Naive B cell (primary cell): ENCODE results near the gene MTRF1. TPM values are rescaled to one million over a fixed set of nuclear protein-coding genes. Genes with fewer than 3 reads are reported as not detected.
A peak's percentile ranks its signal among the peaks of the same experiment; 100 is the strongest.
"Not testable (repeated sequence)": the region's sequence is repeated elsewhere in the genome, so short reads cannot be mapped to it uniquely, and the experiment has no call there.

Source experiments
- ATAC-seq, 2 donors: fragments of 150-1000 bp; cut with Tn5 transposase; 2 replicates each; pipeline ENCODE4 v1.10.0; 2021; ENCODE audit warnings: low read depth in 2 of 2, mild to moderate bottlenecking in 2 of 2, moderate library complexity in 2 of 2
- DNase-seq: peaks from one replicate; pipeline ENCODE4 v3.0.0; 2022
- H3K27ac Mint-ChIP-seq, 6 donors: one replicate each; pipeline ENCODE4 v1.8.0; 2020 to 2022; ENCODE audit warnings: mild to moderate bottlenecking in 6 of 6, mixed read lengths in 6 of 6, moderate library complexity in 5 of 6, inconsistent platforms in 2 of 6
- H3K27me3 Mint-ChIP-seq, 3 donors: one replicate each; pipeline ENCODE4 v1.8.0; 2021 to 2022; ENCODE audit warnings: mixed read lengths in 3 of 3, mild to moderate bottlenecking in 1 of 3
- H3K36me3 Mint-ChIP-seq, 2 donors: one replicate each; pipeline ENCODE4 v1.8.0; 2020 to 2022; ENCODE audit warnings: mixed read lengths in 2 of 2, inconsistent platforms in 1 of 2, mild to moderate bottlenecking in 1 of 2
- H3K4me1 Mint-ChIP-seq, 3 donors: one replicate each; pipeline ENCODE4 v1.8.0; 2020 to 2022; ENCODE audit warnings: mixed read lengths in 3 of 3, inconsistent platforms in 1 of 3, mild to moderate bottlenecking in 1 of 3, moderate library complexity in 1 of 3
- H3K4me3 Mint-ChIP-seq, 8 donors: one replicate each; pipeline ENCODE4 v1.8.0; 2020 to 2022; ENCODE audit warnings: mild to moderate bottlenecking in 8 of 8, mixed read lengths in 8 of 8, moderate library complexity in 8 of 8, inconsistent platforms in 2 of 8
- H3K9me3 Mint-ChIP-seq, 7 donors: one replicate each; pipeline ENCODE4 v1.8.0; 2020 to 2022; ENCODE audit warnings: mixed read lengths in 7 of 7, mild to moderate bottlenecking in 5 of 7, inconsistent platforms in 2 of 7, moderate library complexity in 1 of 7
- polyA plus RNA-seq, 6 donors: library from polyadenylated mRNA; unstranded; fragments of 300-500 nt; fragmentation: Illumina TruSeq; gene quantifications; one replicate each; pipeline ENCODE4 v1.2.3, GENCODE V29; 2021; ENCODE audit warnings: low read depth in 6 of 6

MTRF1 gene
- polyA plus RNA-seq, 6 donors from 2014 or later = 3.4 to 20.9 (median 11.1) TPM

DNA sequence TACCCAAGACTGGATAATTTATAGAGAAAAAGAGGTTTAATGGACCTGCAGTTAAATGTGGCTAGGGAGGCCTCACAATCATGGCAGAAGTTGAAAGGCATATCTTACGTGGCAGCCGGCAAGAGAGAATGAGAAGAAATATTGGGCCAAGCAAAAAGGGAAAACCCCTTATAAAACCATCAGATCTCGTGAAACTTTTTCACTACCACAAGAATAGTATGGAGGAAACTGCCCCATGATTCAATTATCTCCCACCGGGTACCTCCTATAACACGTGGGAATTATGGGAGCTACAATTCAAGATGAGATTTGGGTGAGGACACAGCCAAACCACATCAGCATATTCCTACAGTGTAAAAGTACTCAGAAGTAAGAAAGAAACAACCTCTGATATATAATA is 64.3 kb downstream of the MTRF1 start:
- peak overlapping the region; percentile 98 for H3K27ac Mint-ChIP-seq
- peaks cover 37 to 44% (median 38%) of the 10 kb centered on the region in 3 donors for H3K4me1 Mint-ChIP-seq
- peak; percentile 35 to 45 for ATAC-seq
- H3K9me3 Mint-ChIP-seq = peaks cover 0 to 4% (median 0%) of the 10 kb centered on the region in 7 donors
- peak overlapping the region; percentile 6 to 79 (median 56) for H3K4me3 Mint-ChIP-seq
- peak; percentile 68 for DNase-seq
- no peaks in the 10 kb centered on the region for H3K27me3 Mint-ChIP-seq
- H3K36me3 Mint-ChIP-seq = no peaks in the 10 kb centered on the region

DNA sequence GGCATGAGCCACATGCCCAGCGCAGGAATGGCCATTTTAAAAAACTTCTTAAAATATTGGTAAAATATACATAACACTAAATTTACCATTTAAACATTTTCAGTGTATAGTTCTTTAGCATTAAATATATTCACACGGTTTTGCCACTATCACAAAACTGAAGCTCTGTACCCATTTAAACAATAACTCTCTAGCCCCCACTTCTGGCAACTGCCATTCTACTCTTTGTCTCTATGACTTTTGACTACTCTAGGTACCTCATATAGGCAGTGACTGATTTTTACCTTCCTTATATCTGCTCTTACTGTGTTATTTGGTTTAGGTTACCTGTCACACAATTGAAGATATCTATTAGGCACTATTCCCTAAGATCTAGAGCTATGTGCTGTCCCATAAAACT is 66.8 kb downstream of the MTRF1 start:
- H3K27ac Mint-ChIP-seq = peak overlapping the region in 3 of 6 donors; percentile 13 to 98 (median 18)

DNA sequence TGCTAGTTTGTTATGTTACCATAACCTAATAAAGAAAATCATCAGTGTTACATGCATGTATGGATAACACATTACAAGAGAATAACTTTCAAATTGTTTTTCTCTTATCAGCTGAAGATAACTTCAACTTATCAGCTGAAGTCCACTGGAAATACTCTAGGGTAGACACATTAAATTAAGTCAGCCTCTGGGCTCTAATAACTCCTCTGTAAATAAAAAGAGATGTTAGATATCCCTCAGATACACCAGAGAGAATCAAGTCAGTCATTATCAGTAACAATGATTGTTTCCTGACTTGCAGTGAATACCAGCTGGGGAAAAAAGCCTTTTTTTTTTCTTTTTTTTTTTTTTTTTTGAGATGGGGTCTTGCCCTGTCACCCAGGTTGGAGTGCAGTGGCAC is 67.4 kb downstream of the MTRF1 start:
- ATAC-seq (no peak), DNase-seq (no peak)
- Mint-ChIP-seq H3K27me3 (no peaks in the 10 kb centered on the region), H3K9me3 (peaks cover 0 to 4% (median 0%) of the 10 kb centered on the region in 7 donors), H3K4me1 (peaks cover 52 to 66% (median 56%) of the 10 kb centered on the region in 3 donors), H3K36me3 (peaks cover 0 to 6% of the 10 kb centered on the region in 2 donors), H3K4me3 (peak overlapping the region in 4 of 8 donors; percentile 15 to 47 (median 42)), H3K27ac (no peak overlapping the region)

More for the DNA sequence above, 66.8 kb downstream of the MTRF1 start:
- DNase-seq (no peak), ATAC-seq (no peak)
- peaks cover 52 to 68% (median 56%) of the 10 kb centered on the region in 3 donors for H3K4me1 Mint-ChIP-seq
- H3K4me3 Mint-ChIP-seq = peak overlapping the region in 3 of 8 donors; percentile 1 to 45 (median 12)
- peaks cover 0 to 4% (median 0%) of the 10 kb centered on the region in 7 donors for H3K9me3 Mint-ChIP-seq
- H3K27me3 Mint-ChIP-seq = no peaks in the 10 kb centered on the region
- H3K36me3 Mint-ChIP-seq = peaks cover 0 to 6% of the 10 kb centered on the region in 2 donors

DNA sequence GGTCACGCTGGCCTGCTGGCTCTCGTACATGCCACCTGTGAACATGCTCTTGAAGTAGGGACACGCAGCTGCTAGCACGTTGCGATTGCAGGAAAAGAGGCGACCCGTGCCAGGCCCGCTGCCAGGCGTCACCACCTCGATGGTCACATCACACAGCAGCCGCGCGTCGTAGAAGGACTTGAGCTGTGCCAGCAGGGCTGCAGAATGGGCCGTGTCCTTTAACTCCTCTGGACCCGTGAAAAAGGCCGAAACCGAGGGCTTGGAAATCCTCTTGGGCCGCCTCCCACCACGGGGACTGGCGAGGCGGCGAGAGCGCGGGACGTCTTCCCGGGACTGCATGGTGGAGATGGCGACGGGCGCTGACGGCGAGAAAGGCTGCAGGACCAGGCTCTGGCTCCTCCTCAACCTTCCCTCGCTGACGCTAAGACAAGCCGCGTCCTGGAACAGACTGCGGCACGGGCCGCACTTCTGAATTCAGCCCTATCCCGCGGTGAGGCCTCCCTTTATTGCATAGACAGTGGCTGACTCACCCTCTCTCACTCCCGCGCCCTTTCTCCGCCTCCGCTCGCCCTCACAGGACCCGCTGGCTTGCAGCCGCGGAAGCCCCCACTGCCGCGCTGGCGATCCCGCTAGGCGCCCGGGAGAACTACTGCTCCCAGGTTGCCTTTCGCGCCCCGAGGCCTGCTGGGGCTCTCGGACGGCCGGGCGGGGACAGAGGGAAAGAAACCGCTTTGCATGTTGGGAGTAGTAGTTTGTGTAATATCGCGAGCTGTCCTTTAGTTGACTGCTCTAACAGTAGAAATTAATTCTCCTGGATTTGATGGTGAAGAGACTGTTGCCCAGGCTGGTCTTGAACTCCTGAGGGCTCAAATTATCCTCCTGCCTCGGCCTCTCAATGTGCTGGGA is 69.2 kb downstream of the MTRF1 start, which contains the start of gene KBTBD7:
Gene KBTBD7, minus strand, starts transcription at position 651 of the 906 bp plus-strand sequence. Its CDS starts 312 bp downstream, at position 339.
- peaks cover 36 to 59% (median 52%) of the 10 kb centered on the region in 3 donors for H3K4me1 Mint-ChIP-seq
- peak within 1 kb of the TSS; percentile 86 to 97 (median 94) for H3K4me3 Mint-ChIP-seq
- no peaks in the 10 kb centered on the region for H3K27me3 Mint-ChIP-seq
- peaks cover 0 to 4% (median 0%) of the 10 kb centered on the region in 7 donors for H3K9me3 Mint-ChIP-seq
- peak within 1 kb of the TSS; percentile 79 to 95 (median 88) for H3K27ac Mint-ChIP-seq
- peaks cover 0 to 6% of the 10 kb centered on the region in 2 donors for H3K36me3 Mint-ChIP-seq
- ATAC-seq (peak; percentile 89 to 92), DNase-seq (peak; percentile 88)

DNA sequence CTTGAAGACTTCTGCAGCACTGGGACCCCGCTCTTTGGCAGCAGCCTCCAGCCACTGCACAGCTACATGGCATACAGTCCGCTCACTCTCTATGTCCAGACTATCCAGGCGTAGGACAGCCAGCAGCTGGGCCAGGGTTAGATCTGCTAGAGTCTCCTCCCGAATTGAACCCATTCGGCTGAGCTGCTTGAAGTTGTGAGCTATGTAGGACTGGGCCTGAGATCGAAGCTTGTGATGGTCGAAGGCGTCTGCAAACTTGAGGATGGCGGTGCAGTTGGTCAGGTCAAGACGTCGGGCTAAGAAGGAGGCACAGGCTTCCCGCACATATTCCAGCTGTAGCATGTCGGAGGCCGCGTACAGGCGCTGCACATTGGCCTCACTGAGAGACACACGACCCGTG is 69.9 kb downstream of the MTRF1 start:
- Mint-ChIP-seq H3K9me3 (no peaks in the 10 kb centered on the region), H3K4me3 (peak overlapping the region; percentile 86 to 97 (median 94)), H3K4me1 (peaks cover 29 to 52% (median 45%) of the 10 kb centered on the region in 3 donors), H3K36me3 (peaks cover 0 to 6% of the 10 kb centered on the region in 2 donors), H3K27ac (peak overlapping the region in 5 of 6 donors; percentile 24 to 89 (median 56)), H3K27me3 (no peaks in the 10 kb centered on the region)
- DNase-seq = no peak
- ATAC-seq = no peak

DNA sequence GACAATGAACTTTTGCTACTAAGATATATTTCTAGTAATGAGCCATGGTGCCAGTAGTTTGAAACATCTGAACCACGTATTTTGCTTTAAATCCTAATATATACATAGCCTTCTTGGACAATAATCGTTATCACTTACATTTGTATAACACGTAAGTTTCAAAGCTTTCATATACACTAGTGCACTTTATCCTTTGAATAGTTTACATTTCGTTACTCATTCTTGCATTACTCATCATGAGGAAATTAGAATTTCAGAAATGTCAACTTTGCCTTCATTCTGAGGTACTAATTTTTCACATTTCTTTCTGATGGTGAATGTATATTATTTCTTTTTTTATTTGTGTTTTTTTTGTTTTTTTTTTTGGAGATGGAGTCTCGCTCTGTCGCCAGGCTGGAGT is 74.8 kb downstream of the MTRF1 start:
- Mint-ChIP-seq H3K4me3 (no peak overlapping the region), H3K36me3 (peaks cover 0 to 6% of the 10 kb centered on the region in 2 donors), H3K27ac (no peak overlapping the region), H3K4me1 (peaks cover 12 to 30% (median 26%) of the 10 kb centered on the region in 3 donors), H3K9me3 (no peaks in the 10 kb centered on the region), H3K27me3 (no peaks in the 10 kb centered on the region)
- DNase-seq = no peak
- no peak for ATAC-seq

DNA sequence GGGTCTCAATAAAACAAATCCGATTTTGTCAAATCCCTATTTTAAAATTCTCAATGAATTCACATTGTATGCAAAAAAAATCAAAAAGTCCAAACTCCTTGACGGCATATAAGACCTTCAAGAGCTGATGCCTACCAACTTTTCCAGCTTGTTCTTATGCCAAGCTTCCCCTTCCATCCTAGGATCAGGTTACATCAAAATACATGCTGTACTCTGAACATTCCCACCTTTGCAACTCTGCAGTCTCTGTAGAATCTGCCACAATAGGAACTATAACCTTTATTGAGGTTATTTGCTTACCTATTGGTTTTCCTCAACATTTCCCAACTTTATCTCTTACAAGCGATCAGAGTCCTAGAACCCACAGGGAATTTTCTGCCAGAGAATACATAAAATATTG is 76.9 kb downstream of the MTRF1 start:
- ATAC-seq (no peak), DNase-seq (no peak)
- Mint-ChIP-seq H3K4me1 (peaks cover 0 to 13% (median 11%) of the 10 kb centered on the region in 3 donors), H3K27me3 (no peaks in the 10 kb centered on the region), H3K9me3 (no peaks in the 10 kb centered on the region), H3K27ac (peak overlapping the region in 1 of 6 donors; percentile 58), H3K4me3 (no peak overlapping the region), H3K36me3 (no peaks in the 10 kb centered on the region)

DNA sequence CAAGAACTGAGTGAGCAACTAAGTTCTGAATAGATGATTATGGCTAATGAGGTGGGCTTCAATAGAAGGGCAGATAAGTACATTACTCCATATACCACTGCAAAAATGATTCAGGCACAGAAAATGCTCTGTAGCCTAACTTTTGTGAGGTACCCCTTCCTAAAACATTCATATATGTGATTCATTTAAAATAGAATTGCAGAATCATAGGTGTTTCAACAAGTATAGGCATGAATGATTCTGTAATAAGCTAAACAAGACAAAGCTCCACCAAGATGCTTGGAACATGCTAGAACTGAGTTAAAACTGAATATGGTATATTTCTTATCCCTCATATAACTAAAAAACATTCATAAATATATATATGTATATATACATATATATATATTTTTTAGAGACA is 81.1 kb downstream of the MTRF1 start:
- Mint-ChIP-seq H3K36me3 (peaks cover 0 to 4% of the 10 kb centered on the region in 2 donors), H3K4me1 (no peaks in the 10 kb centered on the region), H3K27ac (no peak overlapping the region), H3K4me3 (no peak overlapping the region), H3K27me3 (no peaks in the 10 kb centered on the region), H3K9me3 (peaks cover 0 to 4% (median 0%) of the 10 kb centered on the region in 7 donors)
- DNase-seq (no peak), ATAC-seq (no peak)

DNA sequence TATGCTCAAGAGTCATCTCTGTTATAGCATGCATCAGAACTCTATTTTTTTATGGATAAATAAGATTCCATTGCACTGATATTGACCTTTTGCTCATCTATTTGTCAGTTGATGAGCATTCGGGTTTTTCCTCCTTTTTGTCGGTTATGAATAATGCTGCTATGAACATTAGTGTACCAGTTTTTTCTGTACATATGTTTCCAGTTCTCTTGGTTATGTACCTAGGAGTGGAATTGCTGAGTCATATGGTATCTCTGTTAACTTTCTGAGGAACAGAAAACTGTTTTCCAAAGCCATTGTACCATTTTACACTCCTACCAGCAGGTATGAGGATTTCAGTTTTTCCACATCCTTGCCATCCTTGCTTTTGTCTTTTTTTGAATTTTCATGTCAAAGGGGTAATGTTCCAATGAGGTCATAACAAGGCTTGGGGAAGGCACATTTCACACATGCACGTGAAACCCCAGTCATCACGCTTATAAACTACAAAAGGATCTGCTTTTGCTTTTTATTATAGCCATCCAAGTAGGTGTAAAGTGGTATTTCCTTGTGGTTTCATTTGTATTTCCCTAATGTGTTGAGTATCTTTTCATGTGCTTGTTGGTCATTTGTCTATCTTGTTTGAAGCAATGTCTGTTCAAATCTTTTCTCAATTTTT is 83.7 kb downstream of the MTRF1 start:
- Mint-ChIP-seq H3K36me3 (peaks cover 0 to 24% of the 10 kb centered on the region in 2 donors), H3K4me1 (no peaks in the 10 kb centered on the region), H3K27me3 (no peaks in the 10 kb centered on the region), H3K27ac (peak overlapping the region in 1 of 6 donors; percentile 41), H3K9me3 (peaks cover 0 to 22% (median 17%) of the 10 kb centered on the region in 7 donors), H3K4me3 (no peak overlapping the region)
- no peak for ATAC-seq
- no peak for DNase-seq

DNA sequence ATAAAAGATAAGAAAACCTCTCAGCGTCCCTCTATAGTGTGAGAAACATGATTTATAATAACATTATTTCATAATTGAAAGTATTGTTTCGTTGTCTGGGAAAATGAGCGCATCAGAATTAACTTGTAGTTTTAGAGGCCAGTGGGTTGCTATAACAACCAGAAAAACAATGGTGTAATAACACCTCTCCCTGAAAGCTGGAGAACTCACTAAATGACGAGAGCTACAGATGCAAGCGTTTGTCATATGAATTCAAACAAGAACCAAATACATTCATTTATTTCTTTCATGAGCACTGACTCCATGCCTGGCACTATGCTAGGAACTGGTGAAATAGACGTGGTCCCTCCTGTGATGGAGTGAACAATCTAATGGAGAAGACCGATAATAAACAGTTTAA is 85.3 kb downstream of the MTRF1 start:
- H3K36me3 Mint-ChIP-seq = peaks cover 0 to 24% of the 10 kb centered on the region in 2 donors
- no peaks in the 10 kb centered on the region for H3K27me3 Mint-ChIP-seq
- H3K9me3 Mint-ChIP-seq = peaks cover 0 to 29% (median 24%) of the 10 kb centered on the region in 7 donors
- H3K4me1 Mint-ChIP-seq = no peaks in the 10 kb centered on the region
- H3K4me3 Mint-ChIP-seq = no peak overlapping the region
- DNase-seq (no peak), ATAC-seq (no peak)
- H3K27ac Mint-ChIP-seq = no peak overlapping the region

DNA sequence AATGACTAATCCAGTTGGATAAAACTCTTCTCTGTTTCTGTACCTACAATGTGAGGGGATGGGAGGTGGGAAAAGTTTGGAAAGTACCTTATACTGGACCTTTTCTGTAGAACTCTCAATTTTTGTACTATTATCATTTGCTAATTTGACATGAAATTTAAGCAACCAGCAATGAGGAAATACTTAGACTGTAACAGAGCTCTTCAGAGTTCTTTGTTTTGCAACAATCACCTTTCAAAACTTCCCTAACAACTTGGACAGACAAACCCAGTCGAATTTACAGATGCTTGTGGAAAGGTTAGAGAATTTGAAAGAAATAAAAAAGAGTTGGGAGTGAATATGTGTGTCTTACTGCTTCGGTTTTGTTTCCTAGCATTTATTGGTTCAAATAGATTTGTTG is 85.8 kb downstream of the MTRF1 start:
- Mint-ChIP-seq H3K9me3 (peaks cover 0 to 29% (median 25%) of the 10 kb centered on the region in 7 donors), H3K4me3 (no peak overlapping the region), H3K27me3 (no peaks in the 10 kb centered on the region), H3K4me1 (no peaks in the 10 kb centered on the region), H3K27ac (no peak overlapping the region), H3K36me3 (peaks cover 0 to 24% of the 10 kb centered on the region in 2 donors)
- DNase-seq = no peak
- no peak for ATAC-seq

DNA sequence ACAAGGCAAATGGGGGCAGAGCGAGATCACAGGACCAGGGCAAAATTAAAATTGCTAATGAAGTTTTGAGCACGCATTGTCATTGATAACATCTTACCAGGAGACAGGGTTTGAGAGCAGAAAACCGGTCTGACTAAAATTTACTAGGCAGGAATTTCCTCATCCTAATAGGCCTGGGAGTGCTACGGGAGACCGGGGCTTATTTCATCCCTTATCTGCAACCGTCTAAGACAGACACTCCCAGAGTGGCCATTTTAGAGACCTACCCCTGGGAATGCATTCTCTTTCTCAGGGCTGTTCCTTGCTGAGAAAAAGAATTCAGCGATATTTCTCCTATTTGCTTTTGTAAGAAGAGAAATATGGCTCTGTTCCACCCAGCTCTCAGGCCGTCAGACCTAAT is 87.8 kb downstream of the MTRF1 start:
- H3K27me3 Mint-ChIP-seq, DNase-seq, ATAC-seq, H3K4me1 Mint-ChIP-seq, H3K4me3 Mint-ChIP-seq: not testable (repeated sequence)
- Mint-ChIP-seq H3K9me3 (peaks cover 0 to 30% (median 27%) of the 10 kb centered on the region in 7 donors), H3K27ac (peak overlapping the region in 2 of 6 donors; percentile 6 to 52), H3K36me3 (peaks cover 0 to 20% of the 10 kb centered on the region in 2 donors)
